HUDEP-2 (cell line): ENCODE data around the gene TBC1D2B.
"Not testable (repeated sequence)": the region's sequence is repeated elsewhere in the genome, so short reads cannot be mapped to it uniquely, and the experiment has no call there.

ENCODE experiments used
- DNase-seq, 76 experiments: peaks; one replicate each; lab custom pipeline; 2025; ENCODE audit not compliant: unreplicated experiment in 76 of 76; lab: John Stamatoyannopoulos, UW

The TBC1D2B gene

DNA sequence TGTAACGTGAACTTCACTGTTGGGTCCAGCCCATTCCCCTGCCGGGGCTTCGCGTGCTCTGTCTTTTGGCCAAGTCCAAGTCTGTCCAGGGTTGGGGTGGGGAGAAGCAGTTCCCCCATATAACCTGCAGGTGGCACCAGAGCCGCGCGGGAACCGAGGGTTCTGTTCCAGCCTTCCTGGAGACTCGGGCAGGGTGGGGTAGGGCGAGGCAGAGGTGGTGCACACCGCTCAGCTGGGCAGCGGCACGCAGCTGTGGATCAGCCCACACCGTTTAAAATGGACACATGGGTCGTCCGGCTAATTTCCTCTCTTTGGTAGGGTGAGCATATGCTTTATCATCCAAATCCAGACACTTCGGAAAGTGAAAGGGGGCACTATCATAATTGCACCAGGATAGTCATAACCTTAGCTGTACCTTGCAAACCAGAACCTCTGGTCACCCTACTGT is 118.1 kb downstream of the TBC1D2B start:
- peak in 69 of 76 experiments; percentile 9 to 81 (median 59) for DNase-seq

GRCh38 chr15:77958716-77959431 is 118.6 kb downstream of the TBC1D2B start:
- not testable (repeated sequence) for DNase-seq

- DNase-seq, result not testable (repeated sequence)
These were observed 119.5 kb downstream of the TBC1D2B start for GRCh38 chr15:77958021-77958420.

DNA sequence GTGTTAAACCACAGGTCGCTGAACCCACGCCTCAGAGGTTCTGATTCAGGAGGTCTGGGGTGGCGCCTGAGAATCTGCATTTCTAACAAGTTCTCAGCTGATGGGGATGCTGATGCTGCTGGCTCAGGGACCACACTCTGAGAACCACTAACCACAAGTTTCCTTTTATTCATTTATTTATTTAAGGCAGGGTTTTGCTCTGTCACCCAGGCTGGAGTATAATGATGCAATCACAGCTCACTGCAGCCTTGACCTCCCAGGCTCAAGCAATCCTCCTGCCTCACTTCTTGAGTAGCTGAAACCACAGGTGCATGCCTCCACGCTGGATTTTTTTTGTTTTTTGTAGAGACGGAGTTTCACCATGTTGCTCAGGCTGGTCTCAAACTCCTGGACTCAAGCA is 123.6 kb downstream of the TBC1D2B start:
- not testable (repeated sequence) for DNase-seq

- not testable (repeated sequence) for DNase-seq
These were observed 124.5 kb downstream of the TBC1D2B start for GRCh38 chr15:77952928-77953446.

DNA sequence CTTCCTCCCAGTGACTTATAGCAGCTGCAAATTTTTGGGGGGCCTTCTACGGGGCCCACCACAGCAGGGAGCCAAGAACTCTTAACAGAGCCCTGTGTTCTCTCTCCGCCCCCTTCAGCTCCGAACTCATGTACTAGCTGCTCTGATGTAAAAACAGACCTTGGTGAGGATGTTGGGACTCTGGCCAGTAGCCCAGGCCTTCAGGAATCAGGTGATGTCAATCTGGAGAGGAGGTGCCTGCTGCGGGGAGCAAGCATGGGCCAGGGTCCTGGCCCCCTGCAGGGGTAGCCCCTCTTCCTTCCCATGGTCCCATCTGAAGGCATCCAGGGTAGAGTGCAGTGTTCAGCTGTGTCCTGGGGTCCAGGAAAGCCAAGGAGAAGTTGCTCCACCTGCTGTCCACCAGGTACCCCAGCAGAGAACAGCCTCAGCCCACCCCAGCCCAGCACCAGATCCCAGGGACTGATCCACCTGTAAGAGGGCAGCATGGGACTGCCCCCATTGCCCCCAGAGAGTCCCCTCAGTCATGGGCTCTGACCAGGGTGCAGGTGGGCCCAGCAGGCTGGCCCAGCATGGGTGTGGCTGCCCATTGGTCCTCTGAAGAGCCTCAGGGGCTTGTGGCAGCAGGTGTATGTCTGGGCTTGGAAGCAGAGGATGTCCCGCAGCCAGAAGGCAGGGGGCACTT is 126.3 kb downstream of the TBC1D2B start:
- not testable (repeated sequence) for DNase-seq

DNA sequence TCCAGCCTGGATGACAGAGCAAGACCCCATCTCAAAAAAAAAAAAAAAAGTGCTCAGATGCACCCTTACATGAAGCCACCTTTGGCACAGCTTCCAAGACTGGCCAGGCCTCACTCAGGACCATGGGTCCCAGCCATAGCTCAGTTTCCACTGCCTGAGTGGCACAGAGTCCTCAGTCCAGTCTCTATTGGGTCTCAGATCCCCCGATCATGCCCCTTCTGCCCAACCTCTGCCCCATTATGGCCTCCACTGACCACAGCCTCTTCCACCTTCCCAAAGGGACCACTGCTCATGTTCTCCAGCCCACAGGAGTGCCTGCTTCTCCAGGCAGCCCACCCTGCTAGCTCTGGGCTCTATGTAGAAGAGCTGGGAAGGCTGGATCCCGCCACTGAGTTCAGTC is 127.0 kb downstream of the TBC1D2B start:
- DNase-seq, result not testable (repeated sequence)

GRCh38 chr15:77945566-77945965 is 131.9 kb downstream of the TBC1D2B start:
- DNase-seq, result no peak
